Hepatocyte (in vitro differentiated cells): ENCODE measurements around the gene CHMP6.

ENCODE experiments used
- CTCF ChIP-seq: fragments of 200-600 bp; sonication (generic); IDR thresholded peaks from 2 replicates; pipeline ENCODE4 v1.5.1; 2016; ENCODE audit warnings: antibody characterized with exemption, mild to moderate bottlenecking; ENCODE audit not compliant: poor library complexity
- EZH2 ChIP-seq: fragments of 200-600 bp; sonication (generic); IDR thresholded peaks from 2 replicates; pipeline ENCODE4 v1.6.1; 2016; ENCODE audit warnings: antibody characterized with exemption, mild to moderate bottlenecking, borderline replicate concordance

GRCh38 chr17:80971704-80972304, 19.8 kb upstream of the CHMP6 start:
- TF ChIP-seq CTCF = no peak
- no peak for TF ChIP-seq EZH2
